A549 (cell line): ENCODE results near the gene FBXL20. TPM values are rescaled to one million over a fixed set of nuclear protein-coding genes. Genes with fewer than 3 reads are reported as not detected.

Source experiments
- ATAC-seq, 2 experiments: fragments of 200-7000 bp in 1 of 2; fragments of >200 bp in 1 of 2; cut with Nextera tagmentation in 1 of 2; cut with Tn5 transposase in 1 of 2; 3 replicates each; pipeline versions ENCODE4 v1.8.0 to v1.9.1; 2018 to 2020; ENCODE audit warnings: mild to moderate bottlenecking in 1 of 2, moderate library complexity in 1 of 2
- CTCF ChIA-PET: fragments of 300-600 bp; sonication (Branson Sonifier 250); formaldehyde crosslinking; extraction: SDS; loops from one replicate; lab custom pipeline; 2021; ENCODE audit warnings: antibody characterized with exemption, inconsistent platforms; lab: Yijun Ruan, JAX
- POLR2A ChIA-PET: fragments of 350-600 bp; formaldehyde crosslinking; extraction: SDS; loops from one replicate; lab custom pipeline; 2021; ENCODE audit warnings: antibody characterized with exemption, inconsistent platforms; lab: Yijun Ruan, JAX
- DNase-seq, 2 experiments: peaks; one replicate each; pipeline versions ENCODE4 v3.0.0 to v3.0.0-alpha.2; 2011 to 2016; ENCODE audit warnings: low read depth in 1 of 2, low spot score in 1 of 2
- FAIRE-seq: peaks from 2 replicates; lab custom pipeline; 2011; peaks lifted over from hg19 to GRCh38; lab: Jason Lieb, UNC
- H3K27ac ChIP-seq, 2 experiments: fragments of >200 bp; sonication (Bioruptor Twin); formaldehyde crosslinking; 3 replicates each; pipeline ENCODE4 v1.5.1; 2016 to 2017
- H3K4me1 ChIP-seq: fragments of >200 bp; sonication (Bioruptor Twin); formaldehyde crosslinking; 3 replicates; pipeline ENCODE4 v1.6.1; 2016
- H3K4me2 ChIP-seq: fragments of >200 bp; sonication (Bioruptor Twin); formaldehyde crosslinking; 3 replicates; pipeline ENCODE4 v1.6.1; 2016
- H3K4me3 ChIP-seq: fragments of >200 bp; sonication (Bioruptor Twin); formaldehyde crosslinking; 3 replicates; pipeline ENCODE4 v1.5.1; 2016
- H3K9me3 ChIP-seq: fragments of >200 bp; sonication (Bioruptor Twin); formaldehyde crosslinking; 3 replicates; pipeline ENCODE4 v1.6.1; 2016
- CBX2 ChIP-seq: fragments of 200-600 bp; sonication (generic); IDR thresholded peaks from 2 replicates; pipeline ENCODE4 v1.6.1; 2016; ENCODE audit warnings: low read depth, mild to moderate bottlenecking, borderline replicate concordance
- FOXS1 ChIP-seq: fragments of 250-450 bp; sonication (Bioruptor Pico); IDR thresholded peaks from 2 replicates; pipeline ENCODE4 v1.5.0; 2020; ENCODE audit warnings: mild to moderate bottlenecking, moderate library complexity
- HOXB13 ChIP-seq: fragments of 250-450 bp; sonication (Bioruptor Pico); IDR thresholded peaks from 2 replicates; pipeline ENCODE4 v1.5.0; 2020; ENCODE audit warnings: low read depth, mild to moderate bottlenecking, moderate library complexity
- HOXB5 ChIP-seq: fragments of 250-450 bp; sonication (Bioruptor Pico); IDR thresholded peaks from 2 replicates; pipeline ENCODE4 v1.5.0; 2020; ENCODE audit warnings: mild to moderate bottlenecking, moderate library complexity
- JUN ChIP-seq, 2 experiments: fragments of >200 bp; sonication (Bioruptor Twin); formaldehyde crosslinking; IDR thresholded peaks; 2 replicates in 1 of 2; 3 replicates in 1 of 2; pipeline ENCODE4 v1.6.1; 2016 to 2017
- KDM5A ChIP-seq: fragments of 200-600 bp; sonication (generic); IDR thresholded peaks from 2 replicates; pipeline ENCODE4 v1.6.1; 2016; ENCODE audit warnings: antibody characterized with exemption, mild to moderate bottlenecking
- MAZ ChIP-seq: fragments of 150-350 bp; IDR thresholded peaks from 2 replicates; pipeline ENCODE4 v1.6.1; 2014; ENCODE audit warnings: antibody characterized with exemption, low read depth, low read length, borderline replicate concordance
- MYC ChIP-seq: IDR thresholded peaks from 2 replicates; pipeline ENCODE4 v1.6.1; 2012; ENCODE audit warnings: mild to moderate bottlenecking, inconsistent platforms, low read length, improper control_type of control experiment, borderline replicate concordance
- NFE2L2 ChIP-seq: fragments of 150-350 bp; conservative IDR thresholded peaks from 2 replicates; pipeline ENCODE4 v1.6.1; 2014; ENCODE audit warnings: low read length
- NR3C1 ChIP-seq: fragments of >200 bp; sonication (Bioruptor Twin); formaldehyde crosslinking; IDR thresholded peaks from 3 replicates; pipeline ENCODE4 v1.6.1; 2017
- RCOR1 ChIP-seq: fragments of 150-350 bp; IDR thresholded peaks from 2 replicates; pipeline ENCODE4 v1.6.1; 2014; ENCODE audit warnings: antibody characterized with exemption, low read length, low read depth
- RNF2 ChIP-seq: fragments of 200-600 bp; sonication (generic); IDR thresholded peaks from 2 replicates; pipeline ENCODE4 v1.6.1; 2016; ENCODE audit warnings: low read depth, mild to moderate bottlenecking, antibody characterized with exemption, moderate library complexity, borderline replicate concordance
- SMC3 ChIP-seq: fragments of >200 bp; sonication (Bioruptor Twin); formaldehyde crosslinking; IDR thresholded peaks from 3 replicates; pipeline ENCODE4 v1.6.1; 2018; ENCODE audit warnings: inconsistent platforms
- TFCP2L1 ChIP-seq: fragments of 250-450 bp; sonication (Bioruptor Pico); IDR thresholded peaks from 2 replicates; pipeline ENCODE4 v1.5.0; 2021; ENCODE audit warnings: mild to moderate bottlenecking
- WGBS: methylation state at CpG from one replicate; pipeline ENCODE4 v1.1.6; 2017; ENCODE audit errors: missing lambda C conversion rate; 5-methylcytosine and 5-hydroxymethylcytosine counted together
- polyA plus RNA-seq, 4 experiments: library from polyadenylated mRNA; depleted of rRNA in 3 of 4; stranded (reverse); fragments of >200 nt; fragmentation: RNase III in 1 of 4; extraction: RNeasy Plus Mini Kit Qiagen cat#74134 plus additional on column Dnase treatment in 1 of 4; gene quantifications; 2 replicates in 3 of 4; 3 replicates in 1 of 4; pipeline ENCODE4 v1.2.3, GENCODE V29; 2011 to 2017
- TF ChIP-seq, protein P1 (sequence below): IDR thresholded peaks from 2 replicates; pipeline ENCODE4 v1.6.1; 2012
- TF ChIP-seq, protein P2 (sequence below): fragments of 150-350 bp; IDR thresholded peaks from 2 replicates; pipeline ENCODE4 v1.6.1; 2014; ENCODE audit warnings: low read depth, mild to moderate bottlenecking, low read length
- TF ChIP-seq, protein P3 (sequence below): IDR thresholded peaks from 2 replicates; pipeline ENCODE4 v1.6.1; 2012; ENCODE audit warnings: low read depth, borderline replicate concordance
- TF ChIP-seq, protein P4 (sequence below): IDR thresholded peaks from 2 replicates; pipeline ENCODE4 v1.6.1; 2012
- TF ChIP-seq, protein P5 (sequence below): fragments of 250-450 bp; sonication (Bioruptor Pico); IDR thresholded peaks from 2 replicates; pipeline ENCODE4 v1.5.0; 2020; ENCODE audit warnings: low read depth, mild to moderate bottlenecking, moderate library complexity

FBXL20 gene
- polyA plus RNA-seq, 2 of the 4 experiments (the other 2 are of a cell fraction), result 5.7 to 6.7 TPM

DNA sequence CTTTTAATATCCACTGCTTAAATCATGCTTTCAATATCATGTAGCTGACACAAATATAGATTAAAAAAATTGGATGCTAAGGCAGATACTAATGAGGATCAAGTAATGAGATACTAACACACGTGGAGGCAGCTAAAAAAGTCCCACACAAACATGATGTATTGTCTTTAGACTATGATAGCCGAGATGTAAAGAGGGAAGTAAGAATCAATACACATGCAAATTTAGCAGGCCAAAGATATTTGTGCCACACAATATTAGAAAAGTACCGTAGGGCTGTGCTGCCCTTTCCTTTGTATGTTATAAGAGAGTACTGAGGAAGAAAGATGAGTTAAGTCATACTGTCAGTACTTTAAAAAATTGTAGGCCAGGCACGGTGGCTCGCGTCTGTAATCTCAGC, 124.3 kb downstream of the FBXL20 start:
- WGBS, result 87% methylated on average over 6 of the region's 6 CpGs
- ChIA-PET POLR2A (no interaction called here), CTCF (interaction anchor here (1.1 kb wide), 1 partner anchor 32 kb away, joined by 3 read pairs; no protein-coding TSS in a partner anchor)
- Histone ChIP-seq H3K4me3 (no peak overlapping the region), H3K4me2 (no peak overlapping the region), H3K9me3 (no peaks in the 10 kb centered on the region), H3K27ac (no peak overlapping the region), H3K4me1 (peaks cover 7% of the 10 kb centered on the region; the same call in 2 of the 3 replicates)
- no peak for FAIRE-seq
- no peak for TF ChIP-seq NFE2L2
- no peak for TF ChIP-seq FOXS1 (CRISPR knock-in tag)
- TF ChIP-seq, protein P1, sequence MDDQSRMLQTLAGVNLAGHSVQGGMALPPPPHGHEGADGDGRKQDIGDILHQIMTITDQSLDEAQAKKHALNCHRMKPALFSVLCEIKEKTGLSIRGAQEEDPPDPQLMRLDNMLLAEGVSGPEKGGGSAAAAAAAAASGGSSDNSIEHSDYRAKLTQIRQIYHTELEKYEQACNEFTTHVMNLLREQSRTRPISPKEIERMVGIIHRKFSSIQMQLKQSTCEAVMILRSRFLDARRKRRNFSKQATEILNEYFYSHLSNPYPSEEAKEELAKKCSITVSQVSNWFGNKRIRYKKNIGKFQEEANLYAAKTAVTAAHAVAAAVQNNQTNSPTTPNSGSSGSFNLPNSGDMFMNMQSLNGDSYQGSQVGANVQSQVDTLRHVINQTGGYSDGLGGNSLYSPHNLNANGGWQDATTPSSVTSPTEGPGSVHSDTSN, result no peak
- no peak for TF ChIP-seq JUN (IDR thresholded peaks at IDR 0.05)
- no peak for TF ChIP-seq RNF2
- no peak for TF ChIP-seq MYC
- TF ChIP-seq NR3C1, result no peak
- TF ChIP-seq KDM5A, result no peak
- TF ChIP-seq, protein P2, sequence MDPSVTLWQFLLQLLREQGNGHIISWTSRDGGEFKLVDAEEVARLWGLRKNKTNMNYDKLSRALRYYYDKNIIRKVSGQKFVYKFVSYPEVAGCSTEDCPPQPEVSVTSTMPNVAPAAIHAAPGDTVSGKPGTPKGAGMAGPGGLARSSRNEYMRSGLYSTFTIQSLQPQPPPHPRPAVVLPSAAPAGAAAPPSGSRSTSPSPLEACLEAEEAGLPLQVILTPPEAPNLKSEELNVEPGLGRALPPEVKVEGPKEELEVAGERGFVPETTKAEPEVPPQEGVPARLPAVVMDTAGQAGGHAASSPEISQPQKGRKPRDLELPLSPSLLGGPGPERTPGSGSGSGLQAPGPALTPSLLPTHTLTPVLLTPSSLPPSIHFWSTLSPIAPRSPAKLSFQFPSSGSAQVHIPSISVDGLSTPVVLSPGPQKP, result no peak
- TF ChIP-seq, protein P3, sequence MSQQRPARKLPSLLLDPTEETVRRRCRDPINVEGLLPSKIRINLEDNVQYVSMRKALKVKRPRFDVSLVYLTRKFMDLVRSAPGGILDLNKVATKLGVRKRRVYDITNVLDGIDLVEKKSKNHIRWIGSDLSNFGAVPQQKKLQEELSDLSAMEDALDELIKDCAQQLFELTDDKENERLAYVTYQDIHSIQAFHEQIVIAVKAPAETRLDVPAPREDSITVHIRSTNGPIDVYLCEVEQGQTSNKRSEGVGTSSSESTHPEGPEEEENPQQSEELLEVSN, result no peak
- no peak for TF ChIP-seq MAZ
- TF ChIP-seq, protein P4, sequence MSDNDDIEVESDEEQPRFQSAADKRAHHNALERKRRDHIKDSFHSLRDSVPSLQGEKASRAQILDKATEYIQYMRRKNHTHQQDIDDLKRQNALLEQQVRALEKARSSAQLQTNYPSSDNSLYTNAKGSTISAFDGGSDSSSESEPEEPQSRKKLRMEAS, result no peak
- no peak for DNase-seq
- no peak for ATAC-seq

DNA sequence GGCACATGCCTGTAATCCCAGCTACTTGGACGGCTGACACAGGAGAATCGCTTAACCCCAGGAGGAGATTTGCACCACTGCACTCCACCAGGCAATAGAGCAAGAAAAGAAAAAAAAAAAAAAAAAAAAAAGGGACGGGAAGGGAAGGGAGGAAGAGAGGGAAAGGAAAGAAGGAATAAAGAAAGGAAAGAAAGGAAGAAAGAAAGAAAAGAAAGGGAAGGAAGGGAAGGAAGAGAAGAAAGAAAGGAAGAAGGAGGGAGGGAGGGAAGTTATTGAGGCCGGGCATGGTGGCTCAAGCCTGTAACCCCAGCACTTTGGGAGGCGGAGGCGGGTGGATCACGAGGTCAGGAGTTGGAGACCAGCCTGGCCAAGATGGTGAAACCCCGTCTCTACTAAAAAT, 125.3 kb downstream of the FBXL20 start:
- TF ChIP-seq HOXB13 (CRISPR knock-in tag) (no peak), TFCP2L1 (no peak), RCOR1 (no peak), HOXB5 (CRISPR knock-in tag) (no peak), SMC3 (no peak), CBX2 (no peak)
- TF ChIP-seq, protein P2, result no peak
- TF ChIP-seq, protein P5, sequence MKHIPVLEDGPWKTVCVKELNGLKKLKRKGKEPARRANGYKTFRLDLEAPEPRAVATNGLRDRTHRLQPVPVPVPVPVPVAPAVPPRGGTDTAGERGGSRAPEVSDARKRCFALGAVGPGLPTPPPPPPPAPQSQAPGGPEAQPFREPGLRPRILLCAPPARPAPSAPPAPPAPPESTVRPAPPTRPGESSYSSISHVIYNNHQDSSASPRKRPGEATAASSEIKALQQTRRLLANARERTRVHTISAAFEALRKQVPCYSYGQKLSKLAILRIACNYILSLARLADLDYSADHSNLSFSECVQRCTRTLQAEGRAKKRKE (CRISPR knock-in tag), result no peak
- TF ChIP-seq, protein P4, result no peak
- TF ChIP-seq, all 56 proteins: peak for 0

More for the DNA sequence above, 125.3 kb downstream of the FBXL20 start:
- FAIRE-seq (no peak), ATAC-seq (no peak), DNase-seq (no peak)
- Histone ChIP-seq H3K27ac (no peak overlapping the region), H3K4me3 (no peak overlapping the region), H3K4me1 (peaks cover 5% of the 10 kb centered on the region; the same call in 2 of the 3 replicates), H3K4me2 (no peak overlapping the region), H3K9me3 (no peaks in the 10 kb centered on the region)
- CTCF ChIA-PET, result interaction anchor here (3.6 kb wide), 1 partner anchor 31 kb away, joined by 18 read pairs; no protein-coding TSS in a partner anchor
- WGBS, result 87% methylated on average over 8 of the region's 8 CpGs
- POLR2A ChIA-PET, result no interaction called here
